GM11168 (cell line): ENCODE measurements around the gene CMIP.

Experiments
- in situ Hi-C: fragments of 300-500 bp; cut with MboI; formaldehyde crosslinking; loops from one replicate; pipeline ENCODE4 v1.12.0; 2022; ENCODE audit warnings: low sequenced_read_pairs; ENCODE audit not compliant: unreplicated experiment

CMIP gene

DNA sequence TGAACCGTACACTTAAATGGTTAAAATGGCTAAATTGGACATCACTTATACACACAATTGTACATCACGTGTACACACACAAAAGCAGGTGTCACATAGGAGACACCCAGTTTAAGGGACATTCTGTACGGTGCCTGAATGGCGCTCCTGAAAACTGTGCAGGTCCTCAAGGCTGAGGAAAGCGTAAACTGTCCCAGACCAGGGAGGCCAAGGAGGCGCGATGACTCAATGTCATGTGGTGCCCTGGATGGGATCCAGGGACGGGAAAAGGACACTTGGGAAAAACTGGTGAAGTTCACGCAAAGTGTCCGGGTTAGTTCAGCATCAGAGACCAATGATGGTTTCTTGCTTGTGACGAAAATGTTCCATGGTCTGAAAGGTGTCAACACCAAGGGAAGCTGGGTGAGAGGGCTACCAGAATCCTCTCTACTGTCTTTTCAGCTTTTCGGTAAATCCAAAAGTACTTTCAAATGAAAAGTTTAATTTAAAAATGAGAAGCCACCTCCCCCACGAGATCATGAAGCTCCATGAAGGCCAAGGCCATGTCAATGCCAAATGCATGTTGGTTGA, 112.2 kb downstream of the CMIP start:
- in situ Hi-C loops: no loop called here

DNA sequence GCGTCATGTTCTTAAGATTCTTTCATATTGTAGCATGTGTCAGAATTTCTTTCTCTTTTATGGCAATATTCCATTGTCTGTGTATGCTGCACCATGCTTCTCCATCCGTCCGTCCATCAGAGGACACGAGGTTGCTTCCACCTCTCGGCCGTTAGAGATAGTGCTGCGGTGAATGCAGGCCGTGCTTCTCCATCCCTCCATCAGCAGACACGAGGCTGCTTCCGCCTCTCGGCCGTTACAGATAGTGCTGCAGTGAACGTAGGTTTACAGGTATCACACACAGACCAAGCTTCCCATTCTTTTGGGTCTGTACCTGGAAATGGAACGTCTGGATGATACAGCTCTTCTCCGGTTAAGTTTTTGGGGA, 113.5 kb downstream of the CMIP start:
- in situ Hi-C loops: no loop called here

DNA sequence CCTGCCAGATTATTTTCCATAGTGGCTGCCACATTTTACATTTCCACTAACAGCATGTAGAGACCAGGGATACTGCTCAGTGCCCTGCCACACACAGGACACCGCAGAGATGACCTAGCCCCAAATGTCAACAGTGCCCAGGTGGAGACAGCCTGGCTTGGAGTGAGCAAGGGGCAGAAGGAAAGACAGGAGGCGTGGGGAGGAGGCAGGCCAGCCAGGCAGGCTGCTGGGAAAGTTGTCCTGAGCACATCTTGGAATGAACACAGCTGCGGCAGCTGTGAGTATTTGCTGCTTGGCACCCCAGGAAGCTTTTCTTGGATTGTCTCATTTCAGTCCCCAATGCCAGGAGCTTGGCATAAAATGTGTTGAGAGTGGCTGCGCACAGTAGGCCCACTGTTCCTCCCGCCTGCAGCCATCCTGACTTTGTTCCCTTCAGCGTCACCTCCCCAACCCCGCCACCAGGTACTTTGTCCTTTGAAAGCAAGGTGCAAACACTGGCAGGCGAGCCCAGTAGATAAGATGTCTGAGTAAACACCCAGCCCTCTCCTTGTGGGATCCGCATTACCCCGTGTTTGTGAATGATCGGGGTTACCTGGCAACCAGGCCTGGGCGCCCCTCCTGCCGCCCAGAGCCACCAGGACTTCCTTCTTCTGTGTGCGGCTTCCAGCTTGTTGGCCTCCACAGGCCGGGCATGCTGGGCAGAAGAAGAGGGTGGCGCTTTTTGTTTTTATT, 114.0 kb downstream of the CMIP start:
- in situ Hi-C loops: no loop called here

DNA sequence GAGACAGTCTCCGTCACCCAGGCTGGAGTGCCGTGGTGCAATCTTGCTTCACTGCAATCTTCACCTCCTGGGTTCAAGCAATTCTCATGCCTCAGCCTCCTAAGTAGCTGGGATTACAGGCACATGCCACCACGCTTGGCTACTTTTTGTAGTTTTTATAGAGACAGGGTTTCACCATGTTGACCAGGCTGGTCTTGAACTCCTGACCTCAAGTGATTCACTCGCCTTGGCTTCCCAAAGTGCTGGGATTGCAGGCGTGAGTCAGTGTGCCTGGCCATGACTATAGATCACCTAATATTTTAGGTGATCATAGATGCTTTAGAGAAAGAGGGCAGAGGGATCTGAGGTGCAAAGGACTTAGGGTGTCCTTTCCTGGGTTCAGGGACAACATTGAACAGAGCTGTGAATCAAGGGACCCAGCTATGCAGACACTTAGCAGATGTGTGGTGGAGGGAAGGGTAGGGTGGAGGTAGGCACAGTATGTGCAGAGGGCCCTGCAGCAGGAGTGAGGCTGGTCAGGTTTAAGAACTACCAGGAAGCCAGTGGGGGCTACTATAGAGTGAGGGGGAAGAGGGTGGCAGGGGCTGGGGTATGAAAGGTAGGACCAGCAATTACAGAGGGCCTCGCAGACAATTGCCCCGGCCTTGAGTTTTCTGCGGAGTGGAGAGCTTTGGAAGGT, 116.5 kb downstream of the CMIP start:
- in situ Hi-C loops: no loop called here

DNA sequence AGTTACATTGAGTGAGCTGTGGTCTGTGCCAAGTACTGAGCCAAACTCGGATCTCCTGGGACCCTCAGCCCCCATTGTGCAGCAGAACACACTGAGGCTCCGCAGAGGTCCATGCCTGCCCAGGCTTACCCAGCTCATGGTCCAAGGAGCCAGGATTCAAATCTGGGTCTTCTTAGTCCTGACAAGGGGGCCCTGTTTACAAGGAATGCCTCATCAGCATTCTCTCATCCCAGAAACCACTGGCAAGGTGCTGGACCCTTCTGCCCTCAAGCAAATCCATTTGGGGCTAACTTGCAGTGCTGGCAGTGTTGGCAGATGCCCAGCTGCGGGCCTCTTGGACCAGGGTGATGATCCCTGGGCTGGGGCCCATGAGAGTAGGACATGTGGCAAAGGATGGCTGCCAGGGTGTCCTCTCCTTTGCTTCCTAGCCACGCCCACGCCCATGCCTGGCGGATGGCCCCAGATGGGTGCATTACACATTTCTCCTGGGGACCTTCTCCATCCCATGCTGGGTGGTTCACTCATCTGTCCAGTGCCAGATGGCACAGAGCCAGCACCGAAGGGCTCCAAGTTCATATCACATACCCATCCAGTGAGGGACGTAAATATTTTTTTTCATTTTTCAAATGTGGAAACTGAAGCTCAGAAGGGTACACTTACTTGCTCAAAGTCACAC, 117.7 kb downstream of the CMIP start:
- in situ Hi-C loops: no loop called here

GRCh38 chr16:81562926-81563325, 118.3 kb downstream of the CMIP start:
- in situ Hi-C loops: no loop called here

DNA sequence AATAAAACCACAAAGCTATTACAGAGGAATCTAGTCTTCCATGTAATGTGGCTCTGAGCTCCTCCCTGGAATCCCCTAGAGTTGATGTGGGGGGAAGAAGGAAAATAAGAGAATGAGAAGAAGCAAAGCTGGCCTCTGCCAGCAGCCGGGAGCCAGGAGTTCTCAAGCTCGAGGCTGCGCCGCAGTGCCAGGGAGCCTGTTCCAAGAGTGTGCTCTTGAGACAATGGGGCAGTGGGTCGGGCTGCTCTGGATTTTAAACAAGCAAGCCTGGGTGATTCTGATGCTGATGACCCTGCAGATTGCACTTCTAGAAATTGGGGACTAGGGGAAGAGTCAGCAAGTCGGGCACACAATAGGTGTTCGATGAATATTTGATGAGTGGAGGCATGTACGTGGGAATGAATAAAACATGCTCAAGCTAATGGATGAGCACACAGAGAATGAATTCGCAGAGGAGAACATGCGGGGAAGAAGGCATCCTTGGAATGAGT, 119.9 kb downstream of the CMIP start:
- in situ Hi-C loops: no loop called here

DNA sequence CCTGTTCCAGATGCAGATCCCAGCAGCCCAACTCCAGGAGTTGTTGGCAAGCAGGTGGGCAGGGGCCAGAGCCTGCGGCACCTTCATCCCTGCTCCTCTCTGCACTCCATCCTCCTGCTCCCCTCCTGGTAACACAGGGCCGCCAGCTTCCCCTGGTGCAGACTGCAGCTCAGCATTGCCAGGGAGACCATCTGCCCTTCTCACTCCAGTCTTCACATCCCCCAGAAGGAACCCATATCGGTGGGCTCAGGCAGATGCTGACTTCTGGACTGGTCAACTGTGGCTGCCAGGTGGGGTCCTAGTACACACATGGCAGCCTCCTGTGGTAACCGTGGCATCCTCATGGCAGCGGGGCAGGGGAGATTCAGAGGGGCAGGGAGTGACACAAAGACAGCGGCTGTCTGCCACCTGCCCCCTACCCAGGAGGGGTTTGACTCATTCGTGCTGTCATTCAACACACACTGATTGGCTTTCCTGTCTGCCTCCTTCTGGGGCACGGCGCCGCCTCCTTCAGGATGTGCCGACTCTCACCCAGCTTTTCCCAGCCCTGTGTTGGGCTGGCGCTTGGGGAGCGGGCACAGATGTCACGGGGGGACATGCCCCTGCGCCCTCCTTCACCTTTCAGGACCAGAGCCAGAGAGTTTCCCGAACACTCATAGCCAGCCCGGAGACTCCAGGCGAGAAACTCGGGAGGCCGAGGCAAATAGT, 120.9 kb downstream of the CMIP start:
- in situ Hi-C loops: no loop called here

DNA sequence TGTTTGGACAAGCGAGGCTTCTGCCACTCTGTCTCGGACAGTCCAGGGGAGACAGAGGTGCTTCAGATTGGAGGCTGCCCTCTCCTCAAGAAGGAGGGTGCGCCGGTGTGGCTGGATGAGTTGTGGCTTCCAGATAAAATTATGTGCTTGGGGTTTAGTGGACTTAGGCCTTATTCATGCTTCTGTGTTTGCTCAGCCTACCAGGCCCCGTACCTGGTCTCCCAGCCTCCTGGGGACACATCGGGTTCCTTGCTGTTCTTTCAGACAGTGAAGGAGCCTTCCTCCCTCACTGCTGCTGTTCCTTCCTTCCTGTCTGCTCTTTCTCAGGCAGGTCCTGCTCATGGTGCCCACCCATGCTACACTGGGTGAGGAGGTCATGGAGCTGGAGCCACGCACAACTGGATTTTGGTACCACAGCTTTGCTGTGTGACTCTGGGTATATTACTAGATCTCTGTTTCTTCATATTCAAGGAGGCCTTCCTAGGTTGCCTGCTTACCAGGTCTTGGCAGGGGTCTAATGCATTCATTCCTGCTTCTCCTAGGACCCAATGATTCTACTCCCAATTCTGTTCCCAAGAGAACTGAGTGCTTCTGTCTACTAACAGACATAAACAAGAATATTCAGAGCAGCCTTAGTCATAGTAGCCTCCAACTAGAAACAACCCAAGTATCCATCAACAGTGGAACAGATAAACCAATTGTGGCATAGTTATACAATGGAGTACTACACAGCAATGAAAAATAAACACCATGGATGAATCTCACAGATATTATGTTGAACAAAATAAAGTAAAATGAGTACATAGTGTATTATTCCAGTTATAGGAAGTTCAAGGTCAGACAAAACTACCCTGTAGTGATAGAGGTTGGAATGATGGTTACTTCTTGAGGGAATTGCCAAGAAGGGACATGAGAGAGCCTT, 121.7 kb downstream of the CMIP start:
- in situ Hi-C loops: no loop called here

- in situ Hi-C loops: no loop called here
Measured at GRCh38 chr16:81567087-81567486, 122.5 kb downstream of the CMIP start.

- in situ Hi-C loops: no loop called here
Measured at GRCh38 chr16:81567987-81568748, 123.6 kb downstream of the CMIP start.

GRCh38 chr16:81568749-81569087, 124.1 kb downstream of the CMIP start:
- in situ Hi-C loops: no loop called here

GRCh38 chr16:81569361-81570034, 124.9 kb downstream of the CMIP start:
- in situ Hi-C loops: no loop called here

DNA sequence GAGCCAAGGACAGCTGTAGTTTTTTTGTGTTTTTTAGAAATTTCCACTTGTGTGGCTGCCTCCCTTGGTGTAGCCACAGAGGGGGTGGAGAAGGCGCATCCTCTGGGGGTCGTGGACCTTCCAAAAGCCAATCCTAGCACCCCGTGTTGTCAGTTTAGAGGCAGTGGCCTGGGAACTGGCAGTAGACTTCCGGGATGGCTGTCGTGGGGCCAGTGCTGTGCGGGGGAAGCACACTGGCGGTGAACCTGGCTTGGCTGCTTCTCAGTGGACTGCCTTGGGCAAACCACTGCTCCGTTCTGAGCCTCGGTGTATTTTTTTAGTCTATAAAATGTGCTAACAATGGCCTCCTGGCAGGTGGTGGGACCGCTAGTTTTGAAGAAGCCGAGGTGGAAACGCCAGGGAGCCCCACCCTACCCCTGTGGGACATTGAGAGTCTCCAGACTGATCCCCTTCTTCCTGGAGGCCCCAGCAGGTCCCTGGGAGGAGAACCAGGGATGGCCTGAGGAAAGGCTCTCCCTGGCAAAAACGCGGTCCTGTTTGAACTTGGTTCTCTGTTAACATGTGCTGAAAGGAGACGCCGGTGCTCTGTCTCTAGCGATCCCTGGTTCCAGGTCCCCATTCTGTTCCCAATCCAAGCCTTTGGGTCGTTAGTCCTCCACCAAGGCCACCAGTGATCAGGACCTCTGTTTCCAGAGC, 125.7 kb downstream of the CMIP start:
- in situ Hi-C loops: no loop called here

DNA sequence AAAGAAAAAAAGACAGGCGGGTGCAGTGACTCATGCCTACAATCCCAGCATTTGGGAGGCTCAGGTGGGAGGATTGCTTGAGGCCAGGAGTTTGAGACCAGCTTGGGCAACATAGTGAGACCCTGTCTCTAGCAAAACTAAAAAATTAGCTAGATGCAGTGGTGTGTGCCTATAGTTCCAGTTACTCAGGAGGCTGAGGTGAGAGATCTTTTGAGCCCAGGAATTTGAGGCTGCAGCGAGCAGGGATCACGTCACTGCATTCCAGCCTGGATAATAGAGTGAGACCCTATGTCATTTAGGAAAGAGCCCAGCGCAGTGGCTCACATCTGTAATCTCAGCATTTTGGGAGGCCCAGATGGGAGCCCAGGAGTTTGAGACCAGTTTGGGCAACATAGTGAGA, 126.6 kb downstream of the CMIP start:
- in situ Hi-C loops: no loop called here

GRCh38 chr16:81571592-81572385, 127.2 kb downstream of the CMIP start:
- in situ Hi-C loops: no loop called here
